Naive B cell (primary cell): ENCODE data around the gene BRD3OS. TPM values are rescaled to one million over a fixed set of nuclear protein-coding genes. Genes with fewer than 3 reads are reported as not detected.
A peak's percentile ranks its signal among the peaks of the same experiment; 100 is the strongest.
"Not testable (repeated sequence)": the region's sequence is repeated elsewhere in the genome, so short reads cannot be mapped to it uniquely, and the experiment has no call there.

Experiments used
- ATAC-seq, 2 donors: fragments of 150-1000 bp; cut with Tn5 transposase; 2 replicates each; pipeline ENCODE4 v1.10.0; 2021; ENCODE audit warnings: low read depth in 2 of 2, mild to moderate bottlenecking in 2 of 2, moderate library complexity in 2 of 2
- DNase-seq: peaks from one replicate; pipeline ENCODE4 v3.0.0; 2022
- H3K27ac Mint-ChIP-seq, 6 donors: one replicate each; pipeline ENCODE4 v1.8.0; 2020 to 2022; ENCODE audit warnings: mild to moderate bottlenecking in 6 of 6, mixed read lengths in 6 of 6, moderate library complexity in 5 of 6, inconsistent platforms in 2 of 6
- H3K27me3 Mint-ChIP-seq, 3 donors: one replicate each; pipeline ENCODE4 v1.8.0; 2021 to 2022; ENCODE audit warnings: mixed read lengths in 3 of 3, mild to moderate bottlenecking in 1 of 3
- H3K36me3 Mint-ChIP-seq, 2 donors: one replicate each; pipeline ENCODE4 v1.8.0; 2020 to 2022; ENCODE audit warnings: mixed read lengths in 2 of 2, inconsistent platforms in 1 of 2, mild to moderate bottlenecking in 1 of 2
- H3K4me1 Mint-ChIP-seq, 3 donors: one replicate each; pipeline ENCODE4 v1.8.0; 2020 to 2022; ENCODE audit warnings: mixed read lengths in 3 of 3, inconsistent platforms in 1 of 3, mild to moderate bottlenecking in 1 of 3, moderate library complexity in 1 of 3
- H3K4me3 Mint-ChIP-seq, 8 donors: one replicate each; pipeline ENCODE4 v1.8.0; 2020 to 2022; ENCODE audit warnings: mild to moderate bottlenecking in 8 of 8, mixed read lengths in 8 of 8, moderate library complexity in 8 of 8, inconsistent platforms in 2 of 8
- H3K9me3 Mint-ChIP-seq, 7 donors: one replicate each; pipeline ENCODE4 v1.8.0; 2020 to 2022; ENCODE audit warnings: mixed read lengths in 7 of 7, mild to moderate bottlenecking in 5 of 7, inconsistent platforms in 2 of 7, moderate library complexity in 1 of 7
- polyA plus RNA-seq, 6 donors: library from polyadenylated mRNA; unstranded; fragments of 300-500 nt; fragmentation: Illumina TruSeq; gene quantifications; one replicate each; pipeline ENCODE4 v1.2.3, GENCODE V29; 2021; ENCODE audit warnings: low read depth in 6 of 6

Gene BRD3OS
- polyA plus RNA-seq, 6 donors from 2014 or later, result 31.3 to 45.1 (median 35.9) TPM

DNA sequence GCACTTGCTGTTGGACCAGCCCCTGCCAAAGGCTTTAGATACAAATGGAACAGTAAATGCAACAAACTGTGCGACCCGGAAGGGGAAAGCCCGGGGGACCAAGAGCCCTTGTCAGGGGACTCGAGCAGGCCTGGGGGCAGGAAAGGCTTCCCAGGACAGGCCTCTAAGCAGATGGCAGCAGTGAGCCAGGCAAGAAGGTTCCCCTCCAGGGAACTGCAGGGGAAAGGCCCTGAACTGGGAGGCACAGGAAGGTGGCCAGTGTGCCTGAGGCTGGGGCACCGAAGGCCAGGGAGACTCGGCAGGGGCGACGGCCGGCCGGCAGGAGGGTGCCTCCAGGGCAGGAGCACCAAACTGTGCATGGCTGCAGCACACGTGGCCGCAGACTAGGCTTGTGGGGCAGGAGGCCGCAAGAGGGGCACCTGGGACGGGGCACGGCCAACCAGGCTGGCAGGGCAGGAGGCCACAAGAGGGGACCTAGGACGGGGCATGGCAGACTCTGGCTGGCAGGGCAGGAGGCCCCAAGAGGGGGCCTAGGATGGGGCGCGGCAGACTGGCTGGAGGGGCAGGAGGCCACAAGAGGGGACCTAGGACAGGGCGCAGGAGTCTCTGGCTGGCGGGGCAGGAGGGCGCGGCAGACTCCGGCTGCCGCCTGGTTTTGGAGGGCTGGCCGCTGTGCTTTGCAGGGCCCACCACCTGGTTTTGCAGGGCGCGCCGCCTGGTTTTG lies 43.2 kb upstream of the BRD3OS start:
- no peaks in the 10 kb centered on the region for H3K36me3 Mint-ChIP-seq
- DNase-seq, result no peak
- no peaks in the 10 kb centered on the region for H3K27me3 Mint-ChIP-seq
- no peak for ATAC-seq
- H3K4me3 Mint-ChIP-seq, result peak overlapping the region in 1 of 8 donors; percentile 29
- no peaks in the 10 kb centered on the region for H3K9me3 Mint-ChIP-seq
- peak overlapping the region in 2 of 6 donors; percentile 33 to 80 for H3K27ac Mint-ChIP-seq
- peaks cover 66 to 95% (median 81%) of the 10 kb centered on the region in 3 donors for H3K4me1 Mint-ChIP-seq

- ATAC-seq, result no peak
- no peak for DNase-seq
- Mint-ChIP-seq H3K4me1 (peaks cover 66 to 93% (median 85%) of the 10 kb centered on the region in 3 donors), H3K36me3 (no peaks in the 10 kb centered on the region), H3K9me3 (no peaks in the 10 kb centered on the region), H3K4me3 (peak overlapping the region in 1 of 8 donors; percentile 61), H3K27me3 (no peaks in the 10 kb centered on the region), H3K27ac (peak overlapping the region in 4 of 6 donors; percentile 66 to 97 (median 71))
Measured at GRCh38 chr9:133982971-133983720, 42.1 kb upstream of the BRD3OS start.

DNA sequence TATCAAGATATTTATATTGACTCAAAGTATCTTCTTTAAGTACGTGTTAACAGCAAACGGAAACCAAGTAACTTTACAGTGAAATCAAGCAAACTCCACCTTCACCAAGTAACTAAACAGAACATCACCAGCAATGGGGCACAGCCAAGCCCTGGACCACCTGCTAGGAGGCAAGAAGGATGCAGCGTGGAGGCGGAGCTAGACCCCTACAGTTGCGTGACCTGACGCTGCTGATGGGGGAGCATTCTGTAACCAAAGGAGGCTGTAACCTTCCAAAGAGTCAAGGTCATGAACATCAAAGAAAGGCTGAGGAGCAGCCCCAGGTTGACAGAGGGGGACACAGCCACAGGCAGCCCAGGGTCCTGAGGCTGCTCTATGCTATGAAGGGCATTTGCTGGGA lies 39.2 kb upstream of the BRD3OS start:
- Mint-ChIP-seq H3K9me3 (no peaks in the 10 kb centered on the region), H3K4me3 (peak overlapping the region in 3 of 8 donors; percentile 21 to 62 (median 32)), H3K36me3 (no peaks in the 10 kb centered on the region), H3K4me1 (peaks cover 61 to 93% (median 92%) of the 10 kb centered on the region in 3 donors), H3K27me3 (no peaks in the 10 kb centered on the region), H3K27ac (peak overlapping the region in 4 of 6 donors; percentile 0 to 78 (median 42))
- DNase-seq (no peak), ATAC-seq (no peak)

- Mint-ChIP-seq H3K4me3 (peak overlapping the region in 3 of 8 donors; percentile 45 to 47 (median 46)), H3K9me3 (no peaks in the 10 kb centered on the region), H3K36me3 (no peaks in the 10 kb centered on the region), H3K4me1 (peaks cover 56 to 86% (median 85%) of the 10 kb centered on the region in 3 donors), H3K27me3 (no peaks in the 10 kb centered on the region), H3K27ac (peak overlapping the region in 5 of 6 donors; percentile 30 to 91 (median 62))
- ATAC-seq (no peak), DNase-seq (no peak)
Measured at GRCh38 chr9:133986774-133987445, 38.4 kb upstream of the BRD3OS start.

- peak overlapping the region in 3 of 6 donors; percentile 27 to 91 (median 59) for H3K27ac Mint-ChIP-seq
- H3K27me3 Mint-ChIP-seq, result no peaks in the 10 kb centered on the region
- no peaks in the 10 kb centered on the region for H3K9me3 Mint-ChIP-seq
- no peak for DNase-seq
- H3K36me3 Mint-ChIP-seq, result no peaks in the 10 kb centered on the region
- H3K4me3 Mint-ChIP-seq, result peak overlapping the region in 4 of 8 donors; percentile 45 to 88 (median 46)
- ATAC-seq, result no peak
- H3K4me1 Mint-ChIP-seq, result peaks cover 56 to 83% (median 83%) of the 10 kb centered on the region in 3 donors
Measured at GRCh38 chr9:133987446-133987788, 37.9 kb upstream of the BRD3OS start.

- H3K4me3 Mint-ChIP-seq, result peak overlapping the region in 4 of 8 donors; percentile 25 to 88 (median 60)
- ATAC-seq, result no peak
- peaks cover 51 to 77% (median 76%) of the 10 kb centered on the region in 3 donors for H3K4me1 Mint-ChIP-seq
- DNase-seq, result no peak
- no peaks in the 10 kb centered on the region for H3K27me3 Mint-ChIP-seq
- no peaks in the 10 kb centered on the region for H3K9me3 Mint-ChIP-seq
- H3K27ac Mint-ChIP-seq, result peak overlapping the region in 4 of 6 donors; percentile 27 to 54 (median 40)
- no peaks in the 10 kb centered on the region for H3K36me3 Mint-ChIP-seq
Measured at GRCh38 chr9:133987946-133988665, 37.2 kb upstream of the BRD3OS start.

DNA sequence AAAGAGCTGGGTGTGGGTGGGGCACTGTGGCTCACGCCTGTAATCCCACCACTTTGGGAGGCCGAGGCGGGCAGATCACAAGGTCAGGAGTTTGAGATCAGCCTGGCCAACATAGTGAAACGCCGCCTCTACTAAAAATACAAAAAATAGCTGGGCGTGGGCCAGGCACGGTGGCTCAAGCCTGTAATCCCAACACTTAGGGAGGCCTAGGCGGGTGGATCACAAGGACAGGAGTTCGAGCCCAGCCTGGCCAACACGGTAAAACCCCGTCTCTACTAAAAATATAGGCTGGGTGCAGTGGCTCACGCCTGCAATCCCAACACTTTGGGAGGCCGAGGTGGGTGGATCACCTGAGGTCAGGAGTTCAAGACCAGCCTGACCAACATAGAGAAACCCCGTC lies 36.5 kb upstream of the BRD3OS start:
- not testable (repeated sequence) for H3K36me3 Mint-ChIP-seq, DNase-seq, H3K27me3 Mint-ChIP-seq, H3K9me3 Mint-ChIP-seq, ATAC-seq
- Mint-ChIP-seq H3K4me3 (peak overlapping the region; percentile 24 to 94 (median 88)), H3K4me1 (peaks cover 46 to 75% (median 73%) of the 10 kb centered on the region in 3 donors), H3K27ac (peak overlapping the region in 3 of 6 donors; percentile 24 to 53 (median 47))

GRCh38 chr9:133989625-133990365 lies 35.5 kb upstream of the BRD3OS start:
- Mint-ChIP-seq H3K4me1 (peaks cover 50 to 75% (median 75%) of the 10 kb centered on the region in 3 donors), H3K27ac (peak overlapping the region in 4 of 6 donors; percentile 24 to 81 (median 46))

DNA sequence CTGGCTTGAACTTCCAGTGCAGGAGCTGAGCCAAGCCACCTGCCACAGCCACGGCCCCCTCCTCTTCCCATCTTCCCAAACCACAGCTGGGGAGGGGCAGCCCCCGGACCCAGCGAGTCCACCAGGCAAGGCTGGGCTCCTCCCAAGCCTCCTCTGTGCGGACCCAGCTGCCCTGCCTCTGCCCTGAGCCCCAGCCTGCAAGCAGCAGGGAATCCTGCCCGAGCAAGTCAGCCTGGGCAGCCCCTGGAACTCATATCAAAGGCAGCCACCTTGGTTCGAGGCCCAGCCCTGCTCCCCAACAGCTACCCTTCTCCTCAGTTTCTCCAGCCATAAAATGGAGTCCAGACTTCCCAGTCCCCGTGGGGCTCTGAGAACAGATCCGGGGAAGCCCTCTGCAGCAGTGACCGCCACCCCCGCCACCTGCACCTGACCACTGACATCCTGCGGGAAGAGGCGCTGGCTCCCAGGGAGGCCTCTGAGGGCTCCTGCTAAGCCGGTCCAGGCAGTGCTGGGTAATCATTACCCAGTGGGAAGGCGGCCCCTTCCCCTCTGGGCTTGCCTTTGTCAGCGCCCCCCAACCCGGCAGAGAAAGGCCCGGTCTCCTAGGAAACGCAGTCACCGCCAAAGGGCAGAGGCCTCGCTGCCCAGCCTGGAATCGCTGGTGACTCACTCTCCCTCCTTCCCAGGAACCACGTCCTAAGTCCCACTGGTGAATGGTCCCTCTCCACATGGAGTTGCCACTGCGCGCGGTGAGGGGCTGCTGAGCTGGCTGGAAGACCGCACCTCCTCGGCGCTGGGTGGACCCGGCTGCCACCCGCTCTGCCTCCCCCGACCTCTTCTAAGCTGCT lies 34.7 kb upstream of the BRD3OS start:
- Mint-ChIP-seq H3K9me3 (no peaks in the 10 kb centered on the region), H3K27me3 (no peaks in the 10 kb centered on the region), H3K4me3 (peak overlapping the region; percentile 85 to 94 (median 91)), H3K27ac (peak overlapping the region in 4 of 6 donors; percentile 70 to 89 (median 78)), H3K4me1 (peaks cover 48 to 67% (median 67%) of the 10 kb centered on the region in 3 donors), H3K36me3 (no peaks in the 10 kb centered on the region)
- DNase-seq, result no peak
- no peak for ATAC-seq

More at GRCh38 chr9:133989625-133990365, 35.5 kb upstream of the BRD3OS start:
- DNase-seq (no peak), ATAC-seq (no peak)
- no peaks in the 10 kb centered on the region for H3K27me3 Mint-ChIP-seq
- H3K9me3 Mint-ChIP-seq, result no peaks in the 10 kb centered on the region
- peak overlapping the region; percentile 85 to 94 (median 91) for H3K4me3 Mint-ChIP-seq
- H3K36me3 Mint-ChIP-seq, result no peaks in the 10 kb centered on the region

- no peaks in the 10 kb centered on the region for H3K9me3 Mint-ChIP-seq
- peak overlapping the region; percentile 85 to 94 (median 91) for H3K4me3 Mint-ChIP-seq
- DNase-seq (no peak), ATAC-seq (peak; percentile 4 to 7)
- H3K36me3 Mint-ChIP-seq, result no peaks in the 10 kb centered on the region
- peaks cover 40 to 59% (median 59%) of the 10 kb centered on the region in 3 donors for H3K4me1 Mint-ChIP-seq
- H3K27me3 Mint-ChIP-seq, result peaks cover 0 to 3% (median 0%) of the 10 kb centered on the region in 3 donors
- peak overlapping the region in 3 of 6 donors; percentile 70 to 89 (median 73) for H3K27ac Mint-ChIP-seq
Measured at GRCh38 chr9:133991214-133991921, 33.9 kb upstream of the BRD3OS start.
